Measurements from ENCODE around the gene EID2. TPM values are rescaled to one million over a fixed set of nuclear protein-coding genes. Genes with fewer than 3 reads are reported as not detected.

The EID2 gene
- total and polyA plus RNA-seq, 2 of the 8 experiments (the other 6 are each of a cell fraction or from before 2014, with no cell fraction given): 7.8 to 29.6 TPM

DNA sequence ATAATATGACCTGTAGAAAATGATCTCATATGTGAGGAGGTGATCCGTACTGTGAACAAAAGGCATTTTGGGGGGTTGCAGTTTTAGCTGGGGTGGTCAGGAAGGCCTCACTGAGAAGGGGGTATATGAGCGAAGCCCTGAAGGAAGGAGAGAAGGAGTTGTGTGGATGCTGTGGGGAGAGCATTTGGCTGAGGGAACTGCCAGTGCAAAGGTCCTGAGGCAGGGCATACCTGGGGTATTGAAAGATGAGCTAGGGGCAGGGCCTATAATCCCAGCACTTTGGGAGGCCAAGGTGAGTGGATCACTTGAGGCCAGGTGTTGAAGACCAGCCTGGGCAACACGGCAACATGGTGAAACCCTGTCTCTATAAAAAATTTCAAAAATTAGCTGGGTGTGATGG is 22.5 kb downstream of the EID2 start:
- Histone ChIP-seq H3K79me2 (ENCODE audit: control insufficient read depth in 1 of 2, insufficient read depth in 2 of 2, low read length in 2 of 2) (peaks cover 0 to 7% of the 10 kb centered on the region in 2 experiments; a peak in 3 of 4 replicates), H3K27me3 (replicated peaks in 1 of 4; ENCODE audit: control insufficient read depth in 3 of 4, extremely low read depth in 1 of 4, insufficient read depth in 3 of 4, low read length in 3 of 4) (peaks cover 0 to 2% (median 0%) of the 10 kb centered on the region in 4 experiments; a peak in 3 of 7 replicates), H4K8ac (ENCODE audit: extremely low read depth, insufficient read depth, low read length) (no peak overlapping the region), H2AFZ (ENCODE audit: low read length) (no peak overlapping the region), H3K4me2 (ENCODE audit: insufficient read depth in 1 of 2, low read depth in 2 of 2, low read length in 2 of 2) (peak overlapping the region in 1 of 2 experiments; percentile 56; a peak in 1 of 4 replicates), H2BK15ac (ENCODE audit: low read length) (no peak overlapping the region), H3K14ac (ENCODE audit: insufficient read length) (no peak overlapping the region), H3K18ac (ENCODE audit: extremely low read depth, low read length) (no peak overlapping the region), H3K56ac (replicated peaks; ENCODE audit: insufficient read length, low read depth, low read length) (no peak overlapping the region), H3K79me1 (ENCODE audit: low read depth, low read length) (peaks cover 10% of the 10 kb centered on the region), H4K5ac (ENCODE audit: insufficient read length, low read depth, low read length) (no peak overlapping the region), H2BK20ac (ENCODE audit: low read length) (no peak overlapping the region), H4K91ac (replicated peaks; ENCODE audit: insufficient read length, low read length) (no peak overlapping the region), H3K27ac (ENCODE audit: low read depth, low read length) (no peak overlapping the region), H3K4me1 (replicated peaks in 1 of 4; ENCODE audit: control insufficient read depth in 3 of 4, insufficient read depth in 4 of 4, low read length in 3 of 4) (peaks cover 0 to 11% (median 5%) of the 10 kb centered on the region in 4 experiments; a peak in 6 of 7 replicates), H3K23me2 (ENCODE audit: low read depth, low read length) (peaks cover 10% of the 10 kb centered on the region; the same call in 1 of the 2 replicates), H3K4me3 (ENCODE audit: extremely low read depth in 1 of 4, insufficient read depth in 2 of 4, low read depth in 3 of 4, low read length in 4 of 4) (no peak overlapping the region), H2AK5ac (ENCODE audit: low read depth, low read length) (no peak overlapping the region), H4K20me1 (replicated peaks in 1 of 2; ENCODE audit: control insufficient read depth in 1 of 2, insufficient read depth in 2 of 2, low read length in 2 of 2) (peaks cover 2 to 3% of the 10 kb centered on the region in 2 experiments), H3K9ac (replicated peaks in 1 of 4; ENCODE audit: extremely low read depth in 1 of 4, low read depth in 3 of 4, low read length in 3 of 4) (no peak overlapping the region), H3K9me3 (ENCODE audit: insufficient read depth in 2 of 2, low read depth in 1 of 2, low read length in 1 of 2) (no peaks in the 10 kb centered on the region), H2BK120ac (replicated peaks; ENCODE audit: low read depth, low read length) (no peak overlapping the region), H2BK12ac (ENCODE audit: low read depth, low read length) (no peak overlapping the region), H2BK5ac (ENCODE audit: low read depth, low read length) (no peak overlapping the region), H3K36me3 (ENCODE audit: control insufficient read depth in 2 of 4, insufficient read depth in 4 of 4, low read length in 3 of 4) (peaks cover 2 to 9% (median 3%) of the 10 kb centered on the region in 4 experiments; a peak in 3 of 8 replicates), H3K4ac (replicated peaks; ENCODE audit: insufficient read length, low read depth, low read length) (no peak overlapping the region), H3K23ac (ENCODE audit: insufficient read length) (no peak overlapping the region)
- whole genome bisulfite sequencing, 2 experiments (ENCODE audit: extremely low coverage in 1 of 2, insufficient coverage in 1 of 2, insufficient read length in 1 of 2, insufficient replicate concordance in 2 of 2, low coverage in 1 of 2, low lambda C conversion rate in 2 of 2, missing lambda C conversion rate in 1 of 2): 57% methylated on average over 3 of the region's 3 CpGs; no CpG with 5 or more reads in 1 of the 2 experiments
- TF ChIP-seq KDM1A (IDR thresholded peaks at IDR 0.05; ENCODE audit: borderline replicate concordance, low read length): peak; percentile 78; the same call in 1 of the 2 replicates
- 0 out of 4 replicates have a peak, but pooled peaks of 1 of the 2 experiments have one; percentile 73 for TF ChIP-seq HDAC2 (IDR thresholded peaks at IDR 0.05; ENCODE audit: borderline replicate concordance in 1 of 2, low read depth in 2 of 2, low read length in 2 of 2)
- no peak for TF ChIP-seq RBBP5 (IDR thresholded peaks at IDR 0.05; ENCODE audit: borderline replicate concordance, low read depth, low read length)
- ChIA-PET CTCF (ENCODE audit: partially characterized antibody) (interaction anchor here (1.0 to 10.7 kb wide), 7 partner anchors 10 to 46 kb away, joined by 3 to 101 read pairs (median 11); partner anchors contain the start of gene EID2B), POLR2A (ENCODE audit: partially characterized antibody) (interaction anchor here (0.7 to 3.0 kb wide), 13 partner anchors 8 to 126 kb away, joined by 3 to 18 read pairs (median 4); partner anchors contain the start of genes DLL3, MED29, PAF1 and RPS16)
- DNase-seq (ENCODE audit: low read depth in 1 of 2, low spot score in 2 of 2) (no peak), FAIRE-seq (no peak)
